HCT116 (cell line): ENCODE measurements around the gene IFNL1. TPM values are rescaled to one million over a fixed set of nuclear protein-coding genes. Genes with fewer than 3 reads are reported as not detected.

ENCODE experiments used
- ATAC-seq: fragments of 200-7000 bp; cut with Tn5 transposase; 2 replicates; pipeline ENCODE4 v1.9.1; 2020; ENCODE audit warnings: mild to moderate bottlenecking, moderate library complexity
- BruUV-seq: library from RNA; stranded (reverse); fragments of 400-500 nt; replicated peaks from 2 replicates; lab custom pipeline; 2021; lab: Mats Ljungman, UMichigan
- CTCF ChIA-PET: fragments of 300-600 bp; sonication (Branson Sonifier 250); formaldehyde crosslinking; loops from one replicate; lab custom pipeline; 2021; ENCODE audit warnings: antibody characterized with exemption; lab: Charles Lee
- POLR2A ChIA-PET: fragments of 300-600, 350-600 bp; sonication (Branson Sonifier 250); formaldehyde crosslinking; loops from one replicate; lab custom pipeline; 2021; ENCODE audit warnings: antibody characterized with exemption; lab: Charles Lee
- RAD21 ChIA-PET, 2 experiments: fragments of 300-600 bp; sonication (Branson Sonifier 250); formaldehyde crosslinking; loops; one replicate each; lab custom pipeline; 2023; ENCODE audit warnings: low total read pairs in 2 of 2; ENCODE audit not compliant: uncharacterized antibody in 2 of 2, unreplicated experiment in 2 of 2, low non-redundant PET in 1 of 2; lab: Charles Lee
- DNase-seq: peaks from one replicate; pipeline ENCODE4 v3.0.0-alpha.2; 2010; ENCODE audit warnings: low read depth, low spot score
- H2AFZ ChIP-seq: fragments of 200-600 bp; shearing (Covaris generic), sonication (generic); 2 replicates; pipeline ENCODE4 v1.6.1; 2017; ENCODE audit warnings: low read depth, mixed run types, mixed read lengths, antibody characterized with exemption, low read length; ENCODE audit not compliant: poor library complexity, severe bottlenecking
- H3K27ac ChIP-seq: 2 replicates; pipeline ENCODE4 v1.5.1; 2012; ENCODE audit warnings: low read depth, low read length
- H3K27me3 ChIP-seq: fragments of 200-600 bp; sonication (generic); 2 replicates; pipeline ENCODE4 v1.6.1; 2016; ENCODE audit warnings: mixed run types, low read length, mixed read lengths; ENCODE audit not compliant: insufficient read depth
- H3K36me3 ChIP-seq, 2 experiments: fragments of 200-500 bp in 1 of 2; fragments of 200-600 bp in 1 of 2; sonication (Bioruptor generic) in 1 of 2; sonication (generic) in 1 of 2; 2 replicates each; pipeline versions ENCODE4 v1.5.1 to v1.6.1; 2014 to 2016; ENCODE audit warnings: low read length in 2 of 2, inconsistent platforms in 1 of 2, mixed read lengths in 1 of 2, mixed run types in 1 of 2; ENCODE audit not compliant: insufficient read depth in 2 of 2, control insufficient read depth in 1 of 2
- H3K4me1 ChIP-seq, 2 experiments: fragments of 200-600 bp in 1 of 2; sonication (generic) in 1 of 2; 2 replicates each; pipeline versions ENCODE4 v1.5.1 to v1.6.1; 2012 to 2017; ENCODE audit warnings: low read length in 2 of 2, inconsistent platforms in 1 of 2, mild to moderate bottlenecking in 1 of 2, mixed read lengths in 1 of 2, mixed run types in 1 of 2, moderate library complexity in 1 of 2; ENCODE audit not compliant: insufficient read depth in 2 of 2, control insufficient read depth in 1 of 2
- H3K4me2 ChIP-seq: fragments of 200-600 bp; sonication (generic); 2 replicates; pipeline ENCODE4 v1.6.1; 2017; ENCODE audit warnings: mixed run types, low read length, mixed read lengths
- H3K4me3 ChIP-seq, 2 experiments: fragments of 200-600 bp in 1 of 2; sonication (generic) in 1 of 2; replicated peaks in 1 of 2; 2 replicates each; pipeline ENCODE4 v1.5.1; 2011 to 2016; ENCODE audit warnings: low read length in 2 of 2, control low read depth in 1 of 2, low read depth in 1 of 2, mild to moderate bottlenecking in 1 of 2, mixed read lengths in 1 of 2, mixed run types in 1 of 2
- H3K79me2 ChIP-seq: fragments of 200-600 bp; sonication (generic); 2 replicates; pipeline ENCODE4 v1.6.1; 2017; ENCODE audit warnings: mild to moderate bottlenecking, mixed run types, low read length, moderate library complexity, mixed read lengths; ENCODE audit not compliant: insufficient read depth
- H3K9ac ChIP-seq: fragments of 200-600 bp; sonication (generic); 2 replicates; pipeline ENCODE4 v1.6.1; 2016; ENCODE audit warnings: low read length, mixed read lengths
- H3K9me2 ChIP-seq: fragments of 200-600 bp; sonication (generic), shearing (Covaris generic); 2 replicates; pipeline ENCODE4 v1.6.1; 2017; ENCODE audit warnings: mixed run types, mild to moderate bottlenecking, moderate library complexity; ENCODE audit not compliant: insufficient read depth
- H3K9me3 ChIP-seq, 2 experiments: fragments of 200-500 bp in 1 of 2; fragments of 200-600 bp in 1 of 2; sonication (Bioruptor generic) in 1 of 2; sonication (generic) in 1 of 2; 2 replicates each; pipeline ENCODE4 v1.6.1; 2014 to 2017; ENCODE audit warnings: low read length in 2 of 2, mixed read lengths in 2 of 2, inconsistent platforms in 1 of 2, low read depth in 1 of 2, mild to moderate bottlenecking in 1 of 2, mixed run types in 1 of 2, moderate library complexity in 1 of 2; ENCODE audit not compliant: control insufficient read depth in 1 of 2, insufficient read depth in 1 of 2
- H4K20me1 ChIP-seq: fragments of 200-600 bp; sonication (generic), shearing (Covaris generic); 2 replicates; pipeline ENCODE4 v1.6.1; 2017; ENCODE audit warnings: mixed run types, mild to moderate bottlenecking, moderate library complexity; ENCODE audit not compliant: insufficient read depth
- CBX3 ChIP-seq: IDR thresholded peaks from 2 replicates; pipeline ENCODE4 v1.6.1; 2012; ENCODE audit warnings: low read depth
- CEBPB ChIP-seq: IDR thresholded peaks from 2 replicates; pipeline ENCODE4 v1.6.1; 2012; ENCODE audit warnings: low read depth
- EZH2 ChIP-seq: fragments of 200-600 bp; sonication (generic); IDR thresholded peaks from 2 replicates; pipeline ENCODE4 v1.6.1; 2017; ENCODE audit warnings: antibody characterized with exemption, mixed run types
- EZH2phosphoT487 ChIP-seq: fragments of 200-600 bp; IDR thresholded peaks from 2 replicates; pipeline ENCODE4 v1.6.1; 2018; ENCODE audit warnings: antibody characterized with exemption, borderline replicate concordance
- POLR2A ChIP-seq: IDR thresholded peaks from 2 replicates; pipeline ENCODE4 v1.7.0; 2011; ENCODE audit warnings: borderline replicate concordance; ENCODE audit not compliant: insufficient read depth, insufficient read length; ENCODE audit errors: extremely low read depth
- TCF7L2 ChIP-seq: IDR thresholded peaks from 2 replicates; pipeline ENCODE4 v1.7.0; 2011; ENCODE audit warnings: borderline replicate concordance, inconsistent platforms; ENCODE audit not compliant: insufficient read depth, insufficient read length; ENCODE audit errors: extremely low read depth
- YY1 ChIP-seq: IDR thresholded peaks from 2 replicates; pipeline ENCODE4 v1.6.1; 2011; ENCODE audit warnings: low read length, low read depth, moderate library complexity, mild to moderate bottlenecking; ENCODE audit not compliant: insufficient replicate concordance; ENCODE audit errors: extremely low read depth
- ZNF274 ChIP-seq: fragments of 200-500 bp; sonication (Bioruptor generic); IDR thresholded peaks from 2 replicates; pipeline ENCODE4 v1.6.1; 2014; ENCODE audit warnings: mild to moderate bottlenecking, low read depth, low read length, inconsistent platforms
- intact Hi-C: fragments of 100-400 bp; cut with micrococcal nuclease; formaldehyde crosslinking; loops from 2 replicates; pipeline ENCODE4 v1.10.0; 2022
- total RNA-seq: library from RNA; stranded (reverse); gene quantifications from one replicate; pipeline ENCODE4 v1.2.1, GENCODE V29; 2021; ENCODE audit not compliant: unreplicated experiment
- TF ChIP-seq, protein P1 (sequence below): IDR thresholded peaks from 2 replicates; pipeline ENCODE4 v1.6.1; 2011; ENCODE audit warnings: mild to moderate bottlenecking, low read length, moderate library complexity; ENCODE audit not compliant: insufficient replicate concordance; ENCODE audit errors: extremely low read depth

The IFNL1 gene
- total RNA-seq, 1 experiment from 2014 or later: not detected

DNA sequence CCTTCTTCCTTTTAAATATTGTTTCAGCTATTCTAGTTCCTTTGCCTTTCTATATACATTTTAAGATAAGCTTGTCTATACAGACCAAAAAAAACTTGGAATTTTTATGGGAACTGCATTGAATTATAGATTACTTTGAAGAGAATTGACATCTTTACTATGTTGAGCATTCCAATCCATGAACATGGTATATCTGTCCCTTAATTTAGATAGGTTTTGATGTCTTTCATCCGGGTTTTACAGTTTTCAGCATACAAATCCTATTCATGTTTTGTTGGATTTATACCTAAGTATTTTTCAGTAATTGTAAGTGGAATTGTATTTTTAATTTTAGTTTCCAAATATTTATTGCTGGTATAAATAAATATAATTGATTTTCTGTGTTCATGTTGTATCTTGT lies 12.2 kb upstream of the IFNL1 start:
- TF ChIP-seq TCF7L2 (no peak), YY1 (no peak), CEBPB (no peak), CBX3 (no peak), EZH2 (no peak)
- TF ChIP-seq, protein P1, sequence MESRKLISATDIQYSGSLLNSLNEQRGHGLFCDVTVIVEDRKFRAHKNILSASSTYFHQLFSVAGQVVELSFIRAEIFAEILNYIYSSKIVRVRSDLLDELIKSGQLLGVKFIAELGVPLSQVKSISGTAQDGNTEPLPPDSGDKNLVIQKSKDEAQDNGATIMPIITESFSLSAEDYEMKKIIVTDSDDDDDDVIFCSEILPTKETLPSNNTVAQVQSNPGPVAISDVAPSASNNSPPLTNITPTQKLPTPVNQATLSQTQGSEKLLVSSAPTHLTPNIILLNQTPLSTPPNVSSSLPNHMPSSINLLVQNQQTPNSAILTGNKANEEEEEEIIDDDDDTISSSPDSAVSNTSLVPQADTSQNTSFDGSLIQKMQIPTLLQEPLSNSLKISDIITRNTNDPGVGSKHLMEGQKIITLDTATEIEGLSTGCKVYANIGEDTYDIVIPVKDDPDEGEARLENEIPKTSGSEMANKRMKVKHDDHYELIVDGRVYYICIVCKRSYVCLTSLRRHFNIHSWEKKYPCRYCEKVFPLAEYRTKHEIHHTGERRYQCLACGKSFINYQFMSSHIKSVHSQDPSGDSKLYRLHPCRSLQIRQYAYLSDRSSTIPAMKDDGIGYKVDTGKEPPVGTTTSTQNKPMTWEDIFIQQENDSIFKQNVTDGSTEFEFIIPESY: no peak
- H3K9me3 ChIP-seq: peaks cover 0 to 8% of the 10 kb centered on the region in 2 experiments; a peak in 1 of 4 replicates
- H2AFZ ChIP-seq: no peak overlapping the region
- no peaks in the 10 kb centered on the region for H3K4me1 ChIP-seq
- no peaks in the 10 kb centered on the region for H3K9me2 ChIP-seq
- ATAC-seq: no peak
- H3K27me3 ChIP-seq: no peaks in the 10 kb centered on the region
- H3K9ac ChIP-seq: no peak overlapping the region
- H3K79me2 ChIP-seq: no peaks in the 10 kb centered on the region
- H4K20me1 ChIP-seq: no peaks in the 10 kb centered on the region
- RAD21 ChIA-PET: no interaction called here
- no peak for DNase-seq
- H3K36me3 ChIP-seq: no peaks in the 10 kb centered on the region
- H3K4me2 ChIP-seq: no peak overlapping the region
- POLR2A ChIA-PET: no interaction called here
- CTCF ChIA-PET: no interaction called here
- H3K4me3 ChIP-seq: no peak overlapping the region
- intact Hi-C loops: no loop called here
- H3K27ac ChIP-seq: no peak overlapping the region
- no TSS peak for BruUV-seq

DNA sequence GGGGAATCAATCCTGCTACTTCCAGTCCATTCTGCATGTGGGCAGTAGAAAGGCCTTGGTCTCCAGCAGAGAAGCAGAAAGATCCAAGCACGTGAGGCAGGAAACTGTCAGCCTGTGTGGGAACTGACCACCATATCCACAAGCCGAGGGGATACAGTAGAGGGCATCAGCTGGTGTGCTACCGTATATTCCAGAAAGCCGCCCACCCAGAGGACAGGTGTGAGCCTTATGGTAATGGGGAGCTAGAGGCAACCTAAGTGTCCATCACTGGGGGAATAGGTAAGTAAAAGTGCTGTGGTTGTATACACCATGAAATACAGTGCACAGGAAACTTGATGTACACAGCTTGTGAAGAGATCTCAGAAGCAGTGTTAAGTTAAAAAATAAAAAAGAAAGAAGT lies 2.8 kb upstream of the IFNL1 start:
- DNase-seq: no peak
- Histone ChIP-seq H3K9ac (no peak overlapping the region), H3K9me3 (no peaks in the 10 kb centered on the region), H3K9me2 (no peaks in the 10 kb centered on the region), H4K20me1 (no peaks in the 10 kb centered on the region), H3K4me3 (no peak overlapping the region), H2AFZ (no peak overlapping the region), H3K79me2 (no peaks in the 10 kb centered on the region), H3K36me3 (no peaks in the 10 kb centered on the region), H3K4me1 (peaks cover 2 to 12% of the 10 kb centered on the region in 2 experiments; a peak in 2 of 4 replicates), H3K27ac (no peak overlapping the region), H3K4me2 (peak overlapping the region; percentile 40; the same call in 1 of the 2 replicates), H3K27me3 (no peaks in the 10 kb centered on the region)
- RAD21 ChIA-PET: no interaction called here
- BruUV-seq: no TSS peak
- ATAC-seq: no peak
- POLR2A ChIA-PET: no interaction called here
- intact Hi-C loops: no loop called here
- CTCF ChIA-PET: no interaction called here
- TF ChIP-seq ZNF274: no peak
- no peak for TF ChIP-seq POLR2A
- TF ChIP-seq, protein P1: no peak
- no peak for TF ChIP-seq EZH2phosphoT487
- no peak for TF ChIP-seq CBX3
